Panc1 (cell line): ENCODE results near the gene CCT5.

Experiments
- CTCF ChIP-seq: fragments of 450-650 bp; IDR thresholded peaks from 2 replicates; pipeline ENCODE4 v1.5.1; 2017; ENCODE audit warnings: mild to moderate bottlenecking
- POLR2AphosphoS5 ChIP-seq: IDR thresholded peaks from 2 replicates; pipeline ENCODE4 v1.6.1; 2012; ENCODE audit warnings: mild to moderate bottlenecking, low read depth, low read length, moderate library complexity
- REST ChIP-seq, 2 experiments: IDR thresholded peaks; 2 replicates each; pipeline ENCODE4 v1.6.1; 2011 to 2012; ENCODE audit warnings: low read depth in 2 of 2, control low read depth in 1 of 2, low read length in 1 of 2, mild to moderate bottlenecking in 1 of 2, moderate library complexity in 1 of 2; ENCODE audit not compliant: insufficient read depth in 1 of 2
- SIN3A ChIP-seq: IDR thresholded peaks from 2 replicates; pipeline ENCODE4 v1.6.1; 2012; ENCODE audit warnings: low read depth, mild to moderate bottlenecking, low read length, moderate library complexity, borderline replicate concordance; ENCODE audit not compliant: insufficient read depth
- TCF7L2 ChIP-seq: IDR thresholded peaks from 2 replicates; pipeline ENCODE4 v1.6.1; 2011; ENCODE audit warnings: mild to moderate bottlenecking, low read depth, low read length, inconsistent platforms

- TF ChIP-seq CTCF (no peak), REST (IDR thresholded peaks at IDR 0.05; ENCODE audit: insufficient read depth in 1 of 2, low read depth in 2 of 2, low read length in 1 of 2) (no peak), POLR2AphosphoS5 (no peak), SIN3A (no peak), TCF7L2 (no peak)
Observed at GRCh38 chr5:10246761-10247160, 3.3 kb upstream of the CCT5 start.
